Measurements from ENCODE around the gene C1QTNF12.

Gene C1QTNF12

DNA sequence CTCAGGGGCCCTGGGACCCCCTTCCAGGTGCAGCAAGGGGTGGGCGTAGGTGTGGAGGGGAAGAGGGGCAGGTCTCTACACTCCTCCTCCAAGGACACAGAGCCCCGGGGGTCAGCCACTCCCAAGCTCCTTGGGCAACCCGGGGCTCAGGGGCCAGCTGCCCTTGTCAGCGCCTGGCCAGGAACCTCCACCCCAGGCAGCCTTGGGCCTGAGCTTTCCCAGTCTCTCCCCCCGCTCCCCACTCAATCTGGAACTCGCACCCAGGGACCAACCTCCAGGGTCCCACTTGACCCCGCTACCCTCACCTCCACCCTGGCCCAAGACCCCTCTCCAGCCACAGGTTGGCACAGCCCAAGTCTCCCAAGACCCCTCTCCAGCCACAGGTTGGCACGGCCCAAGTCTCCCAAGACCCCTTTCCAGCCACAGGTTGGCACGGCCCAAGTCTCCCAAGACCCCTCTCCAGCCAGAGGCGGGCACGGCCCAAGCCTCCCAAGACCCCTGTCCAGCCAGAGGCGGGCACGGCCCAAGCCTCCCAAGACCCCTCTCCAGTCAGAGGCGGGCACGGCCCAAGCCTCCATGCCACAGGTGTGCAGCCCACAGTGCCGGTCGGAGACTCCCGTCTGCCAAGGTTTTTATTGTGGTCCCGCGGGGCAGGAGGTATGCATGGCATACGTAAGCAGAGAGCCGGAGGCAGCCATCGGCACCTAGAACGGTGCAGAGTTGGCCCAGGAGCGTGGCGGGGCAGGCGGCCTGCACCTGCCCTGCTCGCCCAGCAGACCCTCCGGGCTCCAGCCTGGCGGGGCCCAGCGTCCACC is 35.6 kb downstream of the C1QTNF12 start:
- DNase-seq, result no peak

DNA sequence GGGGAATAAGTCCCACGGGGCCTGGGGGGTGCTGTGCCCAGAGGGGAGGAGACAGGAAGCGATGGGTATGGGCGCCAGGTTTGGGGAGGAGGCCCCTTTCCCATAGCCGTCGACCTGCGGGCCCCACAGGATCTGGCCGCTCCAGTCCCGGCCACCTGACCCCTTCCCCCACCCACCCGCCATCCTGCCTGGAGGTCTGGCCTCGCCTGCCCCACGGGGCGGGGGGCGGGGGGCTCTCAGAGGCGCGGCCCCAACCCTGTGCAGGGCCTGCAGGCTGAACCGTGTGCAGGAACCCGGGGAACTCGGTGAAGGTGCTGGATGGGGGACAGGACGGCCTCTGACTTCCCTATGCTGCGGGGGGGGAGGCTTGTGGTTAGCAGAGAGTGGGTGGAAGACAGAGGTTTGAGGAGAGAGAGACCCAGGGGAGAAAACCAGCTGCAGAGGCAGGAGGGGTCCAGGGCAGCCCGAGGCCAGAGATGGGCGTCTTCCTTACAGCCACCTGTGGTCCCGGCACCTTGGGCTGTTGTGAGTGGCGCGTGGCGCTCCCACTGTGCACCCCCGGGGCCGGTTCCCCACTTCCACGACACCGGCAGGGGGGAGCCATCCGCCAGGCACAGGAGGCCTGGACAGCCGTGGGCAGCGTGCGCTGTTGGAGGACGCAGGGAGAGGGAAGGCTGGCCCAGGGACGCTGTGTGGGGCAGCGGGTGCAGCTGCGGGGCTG is 37.6 kb downstream of the C1QTNF12 start:
- no peak for DNase-seq

DNA sequence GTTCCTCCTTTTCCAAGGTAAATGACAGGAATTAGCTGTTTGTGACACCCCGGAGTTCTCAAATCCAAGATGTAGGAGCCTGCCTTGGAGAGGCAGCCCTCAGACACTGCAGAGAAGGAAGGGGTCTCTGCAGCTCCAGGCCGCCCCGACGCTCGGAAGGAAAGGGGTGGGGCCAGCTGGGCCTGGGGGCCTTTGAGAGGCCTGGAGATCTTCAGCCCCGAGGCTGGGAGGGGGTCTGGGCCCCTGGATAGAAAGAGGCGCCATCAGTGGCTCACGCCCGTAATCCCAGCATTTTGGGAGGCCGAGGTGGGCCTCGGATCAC is 39.0 kb downstream of the C1QTNF12 start:
- no peak for DNase-seq

DNA sequence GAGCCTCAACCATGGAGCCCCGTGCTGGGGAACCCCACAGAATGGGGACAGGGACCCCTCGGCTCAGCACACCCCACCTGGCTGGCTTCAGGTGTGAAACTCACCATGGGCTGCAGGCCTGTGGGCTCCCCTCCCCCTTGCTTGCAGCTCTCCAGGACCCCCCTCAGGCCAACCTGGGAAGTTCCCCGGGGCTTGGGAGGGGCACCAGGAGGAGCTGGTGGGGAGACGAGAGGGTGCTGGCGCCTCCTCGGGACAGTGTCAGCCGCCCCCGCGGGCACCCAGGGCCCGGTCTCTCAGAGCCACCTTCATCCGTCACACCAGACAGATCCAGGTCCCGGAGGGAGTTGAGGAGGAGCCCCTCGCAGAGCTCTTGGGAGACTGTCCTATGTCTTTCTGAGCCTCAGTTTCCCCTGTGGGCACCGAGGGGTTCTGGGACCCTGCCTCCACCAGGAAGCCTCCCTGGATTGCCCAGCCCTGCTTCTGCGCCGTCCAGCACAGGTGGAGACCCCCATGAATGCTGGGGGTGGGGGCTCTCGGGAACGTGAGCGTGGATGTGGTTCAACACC is 39.5 kb downstream of the C1QTNF12 start:
- no peak for DNase-seq

DNA sequence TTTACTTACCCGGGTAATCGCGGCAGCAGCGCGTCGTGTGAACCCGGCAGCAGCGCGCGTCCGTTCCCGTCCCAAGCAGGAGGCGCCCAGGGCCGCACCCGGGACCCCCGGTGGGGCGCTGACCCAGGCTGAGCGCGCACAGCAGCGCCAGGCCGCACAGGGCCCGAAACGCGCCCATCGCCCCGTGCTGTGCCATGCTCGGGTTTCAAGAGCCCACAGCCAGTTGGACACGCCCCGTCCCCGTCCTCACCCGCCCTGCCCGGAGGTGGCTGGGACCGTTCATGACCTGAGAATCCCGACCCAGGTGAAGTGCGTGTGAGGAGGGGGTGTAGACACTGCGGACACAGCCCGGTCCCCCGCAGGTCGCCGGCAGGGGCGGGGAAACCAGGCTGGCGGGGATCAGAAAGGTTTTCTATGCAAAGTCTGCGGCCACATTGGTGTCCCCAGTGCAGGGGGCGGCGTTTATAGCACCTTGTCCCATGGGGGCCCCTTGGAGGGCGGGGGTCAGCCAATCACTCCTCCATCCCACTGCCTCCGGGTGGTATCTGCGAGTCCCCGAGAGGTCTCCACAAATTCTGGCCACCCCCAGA is 40.1 kb downstream of the C1QTNF12 start, which contains the start of gene TNFRSF18:
Gene TNFRSF18, minus strand, starts transcription at position 217 of the 590 bp plus-strand sequence. Its CDS starts 21 bp downstream, at position 196.
- DNase-seq, result no peak

DNA sequence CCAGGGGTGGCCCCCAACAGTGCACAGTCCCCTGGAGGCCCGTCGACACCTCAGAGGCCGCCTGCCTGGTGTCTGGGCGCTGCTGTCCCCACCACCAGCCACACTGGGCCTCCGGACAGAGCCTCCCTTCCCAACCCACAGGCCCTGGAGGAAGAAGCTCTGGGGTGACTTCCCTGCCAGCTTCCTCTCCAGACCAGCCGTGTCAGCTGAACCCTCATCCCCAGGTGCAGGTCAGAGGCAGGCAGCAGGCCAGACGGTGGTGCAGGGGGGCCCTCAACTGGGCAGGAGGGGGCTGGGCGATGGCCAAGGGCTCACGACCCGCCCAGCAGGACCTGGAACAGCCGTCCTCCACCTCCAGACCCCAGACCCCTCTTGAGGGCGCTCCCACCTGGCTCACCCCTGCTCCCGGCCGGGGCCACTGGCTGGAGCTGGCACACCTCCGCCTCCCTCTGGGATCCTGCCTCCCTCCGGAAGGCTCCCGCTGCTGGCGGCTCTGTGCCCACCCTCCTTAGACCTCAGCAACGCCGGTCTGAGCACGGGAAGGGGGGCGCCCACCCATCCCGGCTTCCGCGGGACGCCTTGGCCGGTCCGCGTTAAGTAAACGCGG is 40.6 kb downstream of the C1QTNF12 start:
- no peak for DNase-seq

DNA sequence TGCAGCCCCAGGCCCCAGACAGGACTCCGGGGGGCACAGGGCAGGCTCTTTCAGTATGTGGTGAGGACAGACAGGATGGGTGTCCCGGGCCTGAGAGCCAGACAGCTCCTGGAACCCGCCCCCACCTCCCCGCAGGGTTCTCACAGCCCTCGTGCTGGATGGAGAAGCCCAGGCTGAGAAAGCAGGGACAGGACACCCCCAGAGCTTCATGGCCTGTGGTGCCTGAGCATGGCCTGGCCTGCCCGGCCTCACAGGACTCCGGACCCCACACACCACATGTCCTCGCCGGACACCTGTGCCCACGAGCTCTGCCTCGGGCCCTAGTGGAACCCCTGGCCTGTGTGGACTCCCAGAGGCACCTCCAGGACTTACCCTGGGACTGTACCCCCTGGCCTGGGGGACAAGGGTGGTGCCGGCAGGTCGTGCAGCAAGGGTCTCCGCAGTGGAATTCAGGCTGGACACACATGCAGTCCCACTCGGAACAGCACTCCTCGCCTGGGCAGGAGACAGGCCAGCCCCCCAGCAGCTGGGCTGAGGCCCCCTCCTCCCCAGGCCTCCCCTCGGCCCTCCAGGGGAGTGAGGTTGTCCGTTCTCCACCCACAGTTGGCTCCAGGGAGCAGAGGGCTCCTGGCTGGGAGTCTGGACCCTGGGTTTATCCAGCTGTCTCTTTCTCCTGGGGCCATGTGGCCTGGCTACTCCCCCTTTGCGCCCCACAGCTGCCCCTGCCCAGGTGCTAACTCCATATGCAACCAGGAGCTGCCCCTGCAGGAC is 41.3 kb downstream of the C1QTNF12 start:
- DNase-seq, result no peak

DNA sequence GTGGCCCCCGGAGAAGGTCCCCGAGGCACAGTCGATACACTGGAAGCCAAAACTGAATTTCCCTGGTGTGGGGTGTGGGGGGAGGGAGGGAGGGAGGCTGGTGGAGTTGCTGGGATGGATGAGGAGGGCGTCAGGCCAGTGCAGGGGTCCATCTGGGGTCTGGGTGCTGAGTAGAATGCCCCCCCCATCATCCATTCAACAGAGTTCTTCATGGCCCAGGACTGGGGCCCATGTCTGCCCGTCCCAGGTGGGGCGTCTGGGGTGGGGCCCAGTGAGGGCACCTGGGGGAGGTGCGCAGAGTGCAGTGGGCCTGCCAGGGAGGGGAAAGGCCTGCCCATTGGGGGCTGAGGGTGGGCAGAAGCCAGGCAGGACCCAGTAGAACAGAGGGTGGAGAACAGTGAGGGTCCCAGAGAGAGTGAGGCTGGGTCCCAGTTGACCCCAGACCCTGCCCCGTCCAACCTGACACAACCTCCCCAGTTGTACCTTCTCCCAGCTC is 42.0 kb downstream of the C1QTNF12 start:
- DNase-seq, result no peak

DNA sequence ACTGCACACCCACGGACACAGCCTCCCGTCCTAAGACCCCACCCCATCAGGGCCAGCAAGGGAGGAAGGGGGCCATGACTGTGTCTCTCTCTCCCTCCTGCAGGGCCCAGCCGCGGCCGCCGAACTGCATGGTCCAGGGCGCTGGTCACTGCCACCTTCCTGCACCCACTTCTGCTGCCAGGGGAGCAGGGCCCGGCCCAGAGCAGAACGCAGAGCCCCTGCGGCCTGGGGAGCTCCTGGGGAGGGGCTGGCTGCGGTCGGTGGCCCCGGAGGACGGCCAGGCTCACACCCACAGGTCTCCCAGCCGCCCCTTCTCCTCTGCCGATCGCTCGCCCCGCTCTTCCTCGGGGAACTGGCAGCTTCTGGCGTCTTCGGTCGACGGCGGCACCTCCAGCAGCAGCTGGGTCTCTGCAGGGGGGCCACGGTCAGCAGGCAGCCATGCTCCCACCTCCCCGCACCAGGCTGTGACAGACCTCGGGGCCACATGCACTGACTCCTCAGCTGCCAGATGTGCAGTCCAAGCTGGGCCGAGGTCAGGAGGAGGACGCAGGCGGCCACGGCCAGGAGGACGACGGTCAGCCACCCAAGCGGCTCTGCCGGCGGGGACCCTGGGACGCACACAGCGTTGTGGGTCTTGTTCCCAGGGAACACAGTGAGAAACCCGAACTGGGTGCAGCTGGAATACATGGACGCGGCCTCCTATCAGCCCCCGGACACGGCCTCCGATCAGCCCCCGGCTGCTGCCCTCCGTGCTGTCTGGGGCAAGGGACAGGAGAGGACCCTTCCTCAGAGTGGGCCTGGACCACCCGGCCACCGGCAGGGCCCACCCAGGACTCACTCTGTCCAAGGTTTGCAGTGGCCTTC is 42.7 kb downstream of the C1QTNF12 start:
- no peak for DNase-seq

DNA sequence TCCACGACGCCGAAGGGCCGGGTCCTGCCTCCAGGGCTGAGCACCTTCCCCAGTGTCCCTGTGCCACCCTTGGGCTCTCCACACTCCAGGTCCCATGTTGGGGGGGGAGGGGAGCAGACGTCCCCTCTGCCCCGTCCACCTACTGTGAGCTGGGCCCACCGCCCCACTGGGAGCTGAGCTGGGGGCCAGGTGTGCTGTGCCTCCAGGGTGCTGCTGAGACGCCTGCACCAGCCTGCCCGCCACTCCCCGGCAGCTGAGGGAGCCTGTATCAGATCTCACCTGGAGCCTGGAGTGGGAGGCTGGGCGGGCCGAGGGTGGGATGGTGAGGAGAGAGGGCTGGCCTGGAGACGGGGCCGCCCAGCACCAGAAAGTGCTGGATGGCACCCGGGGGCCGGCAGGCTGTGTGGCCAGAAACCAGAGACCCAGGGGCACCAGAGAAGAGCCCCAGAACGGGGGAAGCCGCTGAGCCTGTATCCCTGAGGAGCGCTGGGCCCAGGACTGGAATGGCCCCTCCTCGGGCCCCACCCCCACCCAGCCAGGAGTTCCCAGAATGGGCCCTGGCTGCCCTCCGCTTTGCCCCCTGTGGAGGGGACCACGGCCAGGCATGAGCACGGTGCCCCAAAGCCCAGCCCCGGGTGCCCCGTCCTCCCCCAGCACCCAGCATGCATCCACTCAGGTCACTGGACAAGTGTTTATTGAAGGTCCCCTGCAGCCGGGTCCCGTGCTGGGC is 43.5 kb downstream of the C1QTNF12 start:
- DNase-seq, result no peak

DNA sequence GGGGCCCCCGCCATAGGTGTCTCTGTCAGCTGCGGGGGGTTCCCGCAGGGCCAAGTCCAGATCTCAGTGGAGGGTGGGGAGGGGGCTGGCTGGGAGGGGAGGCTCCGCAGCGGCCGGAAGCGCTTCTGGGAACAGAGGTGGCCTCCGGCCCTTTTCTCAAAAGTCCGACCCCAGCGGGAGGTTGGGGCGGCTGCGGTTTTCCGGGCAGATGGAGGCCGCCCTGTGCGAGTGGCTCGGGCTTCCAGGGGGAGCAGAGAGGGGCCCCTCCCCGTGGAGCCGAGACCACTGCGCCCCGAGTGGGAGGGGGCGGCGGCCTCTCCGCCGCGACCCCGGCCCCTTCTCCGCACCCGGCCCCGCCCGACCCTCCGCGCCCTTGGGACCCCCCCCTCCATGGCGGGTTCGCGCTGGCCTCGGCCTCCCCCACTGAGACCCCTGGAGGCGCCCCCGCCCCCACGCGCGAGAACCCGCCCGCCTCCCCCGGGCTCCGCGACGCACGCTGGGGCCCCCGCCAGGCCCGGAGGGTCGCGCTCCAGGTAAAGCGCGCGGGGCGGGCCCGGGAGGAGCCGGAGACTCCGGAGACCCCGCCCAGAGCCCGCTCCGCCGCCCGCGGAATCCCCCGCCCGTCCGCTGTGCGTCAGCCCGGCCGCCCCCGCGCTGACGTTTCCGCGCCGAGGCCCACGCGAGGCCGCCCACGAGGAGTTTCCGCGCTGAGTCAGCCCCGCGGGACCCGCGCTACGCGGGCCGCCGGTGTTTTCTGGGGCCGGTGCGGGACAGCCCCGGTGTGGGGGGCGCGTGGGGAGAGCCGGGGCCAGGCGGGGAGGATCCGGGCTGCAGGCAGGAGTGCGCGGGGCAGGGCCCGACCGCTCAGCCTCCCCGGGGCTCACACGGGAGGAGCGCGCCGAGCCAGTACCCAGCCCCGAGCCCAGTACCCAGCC is 45.4 kb downstream of the C1QTNF12 start:
- no peak for DNase-seq

DNA sequence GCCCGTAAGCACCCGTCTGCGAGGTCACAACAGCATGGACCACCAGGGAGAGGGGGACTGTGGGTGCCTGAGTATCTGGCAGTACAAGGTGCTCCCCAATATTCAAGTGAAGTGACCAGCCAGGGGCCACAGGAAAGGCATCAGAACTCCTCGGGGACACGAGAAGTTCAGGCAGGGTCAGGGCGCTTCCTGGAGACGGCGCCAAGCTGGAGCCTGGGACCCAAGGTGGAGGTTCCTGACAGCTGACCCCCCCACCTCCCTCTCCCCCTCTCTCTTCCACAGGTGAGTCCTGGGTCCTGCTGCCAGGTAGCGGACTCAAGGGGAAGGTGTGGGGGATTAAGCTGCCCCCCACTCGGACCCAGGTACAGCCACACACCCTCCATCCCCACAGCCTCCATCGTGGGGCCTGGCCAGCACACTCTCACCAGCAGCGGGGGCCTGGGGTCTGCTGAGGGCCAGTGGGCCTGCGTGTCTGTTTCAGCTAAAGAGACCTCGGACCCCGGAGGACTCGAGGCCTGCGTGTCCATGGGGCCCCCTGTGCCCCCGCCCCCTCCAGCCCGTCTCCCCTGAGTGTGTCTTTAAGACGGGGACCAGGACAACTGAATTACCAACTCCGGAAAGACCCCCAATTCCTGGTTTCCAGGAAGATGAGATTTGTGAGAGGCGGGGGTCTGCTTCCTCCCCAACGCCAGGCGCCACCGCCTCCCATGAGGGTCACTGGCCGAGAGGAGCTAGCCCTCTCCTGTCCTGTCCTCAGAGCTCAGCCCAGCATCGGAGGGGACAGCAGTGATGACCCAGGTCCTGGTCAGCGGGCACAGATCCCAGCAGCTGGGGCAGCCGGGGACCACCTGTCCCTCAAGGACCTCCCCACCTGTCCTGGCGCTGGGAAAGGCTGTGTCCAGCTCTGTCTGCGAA is 46.3 kb downstream of the C1QTNF12 start:
- DNase-seq, result no peak

DNA sequence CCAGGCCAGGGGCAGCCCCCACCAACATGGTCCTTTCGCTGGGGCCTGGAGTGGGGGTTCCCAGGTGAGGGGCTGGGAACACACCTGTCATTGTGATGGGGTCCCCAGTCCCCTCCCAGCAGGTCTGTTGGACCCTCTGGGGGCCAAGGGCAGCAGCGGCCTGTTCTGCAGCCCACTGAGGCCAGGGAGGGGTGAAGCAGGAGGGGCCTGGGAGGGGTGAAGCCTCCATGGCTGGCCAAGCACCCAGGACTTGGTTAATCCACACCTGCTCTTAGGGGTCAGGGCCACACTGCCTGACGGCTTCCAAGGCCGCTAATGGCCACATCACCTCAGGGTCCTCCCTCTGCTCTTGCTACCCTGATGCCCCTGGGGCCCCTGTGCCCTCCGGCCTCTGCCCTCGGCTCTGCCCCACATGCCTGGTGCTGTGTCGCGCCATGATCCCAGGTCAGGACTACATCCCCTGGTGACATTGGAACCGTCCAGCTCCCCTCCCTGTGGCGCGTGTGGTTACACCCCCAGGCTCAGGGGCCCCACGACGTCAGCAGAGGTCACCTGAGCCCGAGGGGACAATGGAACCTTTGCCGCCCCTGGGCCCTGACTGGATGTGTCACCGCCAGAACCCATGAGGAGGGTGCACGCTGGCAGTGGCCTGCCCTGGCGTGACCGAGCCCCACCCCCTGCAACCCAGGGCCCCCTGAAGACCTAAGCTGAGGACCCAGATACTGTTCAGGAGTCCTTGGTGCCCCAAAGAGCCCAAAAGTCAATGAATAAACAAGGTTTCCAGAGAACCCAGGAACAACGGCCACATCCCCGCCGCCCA is 47.2 kb downstream of the C1QTNF12 start:
- DNase-seq, result no peak

DNA sequence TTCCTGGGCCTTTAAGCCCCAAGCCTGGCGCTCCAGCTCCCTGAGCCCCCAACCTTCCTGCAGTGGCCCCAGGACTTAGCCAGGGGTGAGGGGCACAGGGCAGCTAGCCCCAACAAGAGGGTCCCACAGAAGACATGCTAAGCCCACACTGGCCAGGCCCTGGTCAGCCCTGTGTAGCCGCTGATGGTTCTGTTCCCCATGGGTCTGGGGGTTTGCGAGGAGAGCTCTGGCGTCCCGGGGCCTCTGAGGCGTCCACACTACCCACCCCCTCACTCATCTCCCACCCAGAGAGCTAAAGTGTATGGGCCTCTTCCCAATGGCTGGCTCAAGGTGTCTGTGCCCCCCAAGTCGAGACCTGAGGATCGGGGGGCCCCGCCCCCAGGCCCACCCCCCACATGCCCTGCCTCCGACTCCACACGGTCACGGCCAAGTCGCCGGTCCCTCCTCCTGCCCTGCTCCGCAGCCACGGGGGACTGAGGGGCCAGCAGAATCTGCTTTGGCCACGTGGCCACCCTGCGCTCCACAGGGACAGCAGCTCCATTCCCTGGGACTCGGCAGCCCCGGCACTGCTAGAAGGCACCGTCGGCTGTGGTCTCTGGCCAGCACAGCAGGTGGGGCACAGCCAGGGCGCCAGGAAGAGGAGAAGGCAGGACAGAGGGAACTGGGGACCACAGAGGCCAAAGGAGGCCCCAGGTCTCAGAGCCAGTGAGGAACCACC is 47.9 kb downstream of the C1QTNF12 start:
- DNase-seq, result no peak

DNA sequence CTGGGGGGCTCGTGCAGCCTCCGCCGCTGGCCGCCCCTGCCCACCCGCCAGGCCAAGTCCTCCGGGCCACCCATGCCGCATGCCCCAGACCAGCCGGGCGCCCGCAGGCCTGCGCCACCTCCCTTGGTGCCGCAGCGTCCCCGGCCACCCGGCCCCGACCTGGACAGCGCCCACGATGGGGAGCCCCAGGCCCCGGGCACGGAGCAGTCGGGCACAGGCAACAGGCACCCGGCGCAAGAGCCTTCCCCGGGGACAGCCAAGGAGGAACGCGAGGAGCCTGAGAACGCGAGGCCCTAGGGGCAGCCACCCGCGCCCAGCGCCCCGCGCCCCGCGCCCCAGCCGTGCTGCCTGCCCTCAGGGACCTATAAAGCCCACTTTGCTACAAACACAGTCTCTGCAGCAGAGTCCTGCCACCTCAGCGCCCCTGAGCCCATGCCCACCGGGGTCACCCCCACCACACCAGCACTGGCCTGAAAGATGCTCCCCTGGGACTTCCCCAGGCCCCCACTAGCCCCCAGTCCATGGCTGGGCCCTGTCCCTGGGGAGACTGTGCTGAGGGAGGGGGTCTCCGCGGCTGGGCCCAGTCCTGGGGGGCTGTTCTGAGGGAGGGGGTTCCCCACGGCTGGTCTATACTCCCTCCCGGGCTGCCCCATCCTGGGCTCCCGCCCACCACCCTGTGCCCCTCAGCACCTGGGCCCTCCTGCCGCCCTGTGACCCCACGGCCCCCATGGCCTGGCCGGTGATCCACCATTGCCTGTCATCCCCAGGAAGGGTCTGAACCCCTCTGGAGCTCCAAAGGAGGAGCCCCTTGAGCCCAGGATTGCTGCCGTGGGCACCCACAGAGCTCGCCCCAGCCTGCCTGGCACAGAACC is 48.7 kb downstream of the C1QTNF12 start:
- no peak for DNase-seq

DNA sequence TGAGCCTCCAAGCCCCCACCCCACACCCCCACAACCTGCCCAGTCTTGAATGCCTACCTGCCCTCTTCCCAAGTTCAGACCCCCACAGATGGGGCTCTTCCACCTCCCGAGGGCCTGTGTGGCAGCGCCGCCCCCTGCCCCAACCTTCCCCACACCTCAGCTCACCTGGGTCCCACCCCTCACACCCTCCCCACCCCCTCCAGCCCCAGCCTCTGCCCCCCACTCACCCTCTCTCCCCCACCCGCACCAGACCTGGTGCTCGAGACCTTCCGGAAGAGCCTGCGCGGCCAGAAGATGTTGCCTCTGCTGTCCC is 49.4 kb downstream of the C1QTNF12 start:
- no peak for DNase-seq

Data from hippocampal formation (tissue), 2 donors.